ENCODE data around the gene MIER2.
"Not testable (repeated sequence)": the region's sequence is repeated elsewhere in the genome, so short reads cannot be mapped to it uniquely, and the experiment has no call there.

The MIER2 gene

GRCh38 chr19:281156-281853, 63.3 kb downstream of the MIER2 start:
- no peak for DNase-seq

GRCh38 chr19:280541-281009, 64.0 kb downstream of the MIER2 start:
- no peak for DNase-seq

- no peak for DNase-seq
Observed at GRCh38 chr19:279656-280055, 64.9 kb downstream of the MIER2 start.

GRCh38 chr19:279231-279630, 65.4 kb downstream of the MIER2 start:
- DNase-seq: no peak

- DNase-seq: no peak
Observed at GRCh38 chr19:277581-278165, 66.9 kb downstream of the MIER2 start.

GRCh38 chr19:277131-277530, 67.5 kb downstream of the MIER2 start:
- DNase-seq: no peak

GRCh38 chr19:275958-276646, 68.5 kb downstream of the MIER2 start:
- no peak for DNase-seq

- DNase-seq: no peak
Observed at GRCh38 chr19:275000-275399, 69.6 kb downstream of the MIER2 start.

GRCh38 chr19:273393-273792, 71.2 kb downstream of the MIER2 start:
- DNase-seq: no peak

GRCh38 chr19:271856-272255, 72.7 kb downstream of the MIER2 start:
- no peak for DNase-seq

- DNase-seq: not testable (repeated sequence)
Observed at GRCh38 chr19:270766-271318, 73.8 kb downstream of the MIER2 start.

GRCh38 chr19:269241-269640, 75.4 kb downstream of the MIER2 start:
- no peak for DNase-seq

GRCh38 chr19:262125-262524, 82.5 kb downstream of the MIER2 start:
- no peak for DNase-seq

GRCh38 chr19:256804-257203, 87.8 kb downstream of the MIER2 start:
- not testable (repeated sequence) for DNase-seq
